ENCODE measurements around the gene TOMM7. TPM values are rescaled to one million over a fixed set of nuclear protein-coding genes. Genes with fewer than 3 reads are reported as not detected.

Gene TOMM7
- polyA plus RNA-seq, 1 of the 3 experiments (the other 2 are of a cell fraction) = 546 TPM

DNA sequence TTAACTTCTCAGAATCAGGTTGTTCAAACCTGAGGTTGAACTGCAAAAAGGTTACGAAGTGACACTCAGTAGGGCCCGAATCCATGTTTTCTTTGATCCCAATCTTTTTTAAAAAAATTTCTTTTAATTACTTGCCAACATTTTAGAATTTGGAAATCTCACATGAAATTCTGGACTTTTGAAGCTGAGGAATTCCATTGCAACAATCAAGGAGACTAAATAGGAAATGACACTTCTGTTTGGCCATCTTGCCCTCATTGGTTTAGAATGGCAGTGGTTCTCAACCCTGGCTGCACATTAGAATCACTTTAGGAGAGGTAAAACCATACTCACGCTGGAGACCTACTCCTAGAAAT, 471 bp upstream of the TOMM7 start:
- peak overlapping the region in 1 of 2 experiments; percentile 7; a peak in 1 of 4 replicates for H3K27ac ChIP-seq (ENCODE audit: low read depth in 2 of 2, low read length in 1 of 2)

More for the DNA sequence above, 471 bp upstream of the TOMM7 start:
- Histone ChIP-seq H3K9ac (peak overlapping the region; percentile 86; the same call in 1 of the 2 replicates), H3K9me2 (no peaks in the 10 kb centered on the region), H2AFZ (ENCODE audit: low read depth) (peak overlapping the region; percentile 100), H3F3A (replicated peaks; ENCODE audit: insufficient read depth) (no peaks in the 10 kb centered on the region), H3K36me3 (replicated peaks in 1 of 2; ENCODE audit: control insufficient read depth in 1 of 2, insufficient read depth in 2 of 2, low read length in 1 of 2) (no peaks in the 10 kb centered on the region), H3K4me1 (ENCODE audit: control insufficient read depth in 1 of 2, insufficient read depth in 2 of 2, low read depth in 1 of 2, low read length in 1 of 2) (peaks cover 5 to 7% of the 10 kb centered on the region in 2 experiments; a peak in 2 of 4 replicates), H4K20me1 (ENCODE audit: insufficient read depth) (no peaks in the 10 kb centered on the region), H3K9me3 (no peaks in the 10 kb centered on the region), H3K4me3 (ENCODE audit: low read depth in 2 of 2, low read length in 1 of 2) (peak overlapping the region; percentile 85 to 92), H3K27me3 (ENCODE audit: insufficient read depth) (no peaks in the 10 kb centered on the region; the same call in 1 of the 2 replicates), H3K4me2 (peak overlapping the region; percentile 88), H3K79me2 (ENCODE audit: insufficient read depth) (peaks cover 33% of the 10 kb centered on the region)
- POLR2A ChIA-PET = interaction anchor here (1.2 kb wide), 1 partner anchor 13 kb away, joined by 6 read pairs; no protein-coding TSS in a partner anchor
- WGBS (ENCODE audit: low lambda C conversion rate) = 40% methylated on average over 3 of the region's 3 CpGs
- CTCF ChIA-PET = interaction anchor here (0.7 to 1.2 kb wide), 5 partner anchors 34 to 232 kb away, joined by 3 to 5 read pairs (median 3); no protein-coding TSS in a partner anchor
- no peak for DNase-seq
- TF ChIP-seq, protein P1, sequence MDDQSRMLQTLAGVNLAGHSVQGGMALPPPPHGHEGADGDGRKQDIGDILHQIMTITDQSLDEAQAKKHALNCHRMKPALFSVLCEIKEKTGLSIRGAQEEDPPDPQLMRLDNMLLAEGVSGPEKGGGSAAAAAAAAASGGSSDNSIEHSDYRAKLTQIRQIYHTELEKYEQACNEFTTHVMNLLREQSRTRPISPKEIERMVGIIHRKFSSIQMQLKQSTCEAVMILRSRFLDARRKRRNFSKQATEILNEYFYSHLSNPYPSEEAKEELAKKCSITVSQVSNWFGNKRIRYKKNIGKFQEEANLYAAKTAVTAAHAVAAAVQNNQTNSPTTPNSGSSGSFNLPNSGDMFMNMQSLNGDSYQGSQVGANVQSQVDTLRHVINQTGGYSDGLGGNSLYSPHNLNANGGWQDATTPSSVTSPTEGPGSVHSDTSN (IDR thresholded peaks at IDR 0.05) = no peak
- TF ChIP-seq, protein P2, sequence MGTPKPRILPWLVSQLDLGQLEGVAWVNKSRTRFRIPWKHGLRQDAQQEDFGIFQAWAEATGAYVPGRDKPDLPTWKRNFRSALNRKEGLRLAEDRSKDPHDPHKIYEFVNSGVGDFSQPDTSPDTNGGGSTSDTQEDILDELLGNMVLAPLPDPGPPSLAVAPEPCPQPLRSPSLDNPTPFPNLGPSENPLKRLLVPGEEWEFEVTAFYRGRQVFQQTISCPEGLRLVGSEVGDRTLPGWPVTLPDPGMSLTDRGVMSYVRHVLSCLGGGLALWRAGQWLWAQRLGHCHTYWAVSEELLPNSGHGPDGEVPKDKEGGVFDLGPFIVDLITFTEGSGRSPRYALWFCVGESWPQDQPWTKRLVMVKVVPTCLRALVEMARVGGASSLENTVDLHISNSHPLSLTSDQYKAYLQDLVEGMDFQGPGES (IDR thresholded peaks at IDR 0.05; ENCODE audit: low read depth, low read length) = no peak
- TF ChIP-seq, protein P3, sequence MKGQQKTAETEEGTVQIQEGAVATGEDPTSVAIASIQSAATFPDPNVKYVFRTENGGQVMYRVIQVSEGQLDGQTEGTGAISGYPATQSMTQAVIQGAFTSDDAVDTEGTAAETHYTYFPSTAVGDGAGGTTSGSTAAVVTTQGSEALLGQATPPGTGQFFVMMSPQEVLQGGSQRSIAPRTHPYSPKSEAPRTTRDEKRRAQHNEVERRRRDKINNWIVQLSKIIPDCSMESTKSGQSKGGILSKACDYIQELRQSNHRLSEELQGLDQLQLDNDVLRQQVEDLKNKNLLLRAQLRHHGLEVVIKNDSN (IDR thresholded peaks at IDR 0.05; ENCODE audit: borderline replicate concordance, low read depth) = no peak
- no peak for TF ChIP-seq POLR2AphosphoS5 (IDR thresholded peaks at IDR 0.05; ENCODE audit: low read depth, low read length)
- TF ChIP-seq, protein P4, sequence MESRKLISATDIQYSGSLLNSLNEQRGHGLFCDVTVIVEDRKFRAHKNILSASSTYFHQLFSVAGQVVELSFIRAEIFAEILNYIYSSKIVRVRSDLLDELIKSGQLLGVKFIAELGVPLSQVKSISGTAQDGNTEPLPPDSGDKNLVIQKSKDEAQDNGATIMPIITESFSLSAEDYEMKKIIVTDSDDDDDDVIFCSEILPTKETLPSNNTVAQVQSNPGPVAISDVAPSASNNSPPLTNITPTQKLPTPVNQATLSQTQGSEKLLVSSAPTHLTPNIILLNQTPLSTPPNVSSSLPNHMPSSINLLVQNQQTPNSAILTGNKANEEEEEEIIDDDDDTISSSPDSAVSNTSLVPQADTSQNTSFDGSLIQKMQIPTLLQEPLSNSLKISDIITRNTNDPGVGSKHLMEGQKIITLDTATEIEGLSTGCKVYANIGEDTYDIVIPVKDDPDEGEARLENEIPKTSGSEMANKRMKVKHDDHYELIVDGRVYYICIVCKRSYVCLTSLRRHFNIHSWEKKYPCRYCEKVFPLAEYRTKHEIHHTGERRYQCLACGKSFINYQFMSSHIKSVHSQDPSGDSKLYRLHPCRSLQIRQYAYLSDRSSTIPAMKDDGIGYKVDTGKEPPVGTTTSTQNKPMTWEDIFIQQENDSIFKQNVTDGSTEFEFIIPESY (IDR thresholded peaks at IDR 0.05; ENCODE audit: borderline replicate concordance, low read depth) = no peak
- TF ChIP-seq GATA2 (CRISPR knock-in tag; IDR thresholded peaks at IDR 0.05) = no peak
- TF ChIP-seq TAF1 (IDR thresholded peaks at IDR 0.05; ENCODE audit: borderline replicate concordance, low read depth, low read length) = no peak
- TF ChIP-seq GABPA (IDR thresholded peaks at IDR 0.05; ENCODE audit: low read depth) = no peak
- no peak for TF ChIP-seq EZH2phosphoT487 (IDR thresholded peaks at IDR 0.05; ENCODE audit: borderline replicate concordance, low read depth)
- no peak for TF ChIP-seq YY1 (IDR thresholded peaks at IDR 0.05; ENCODE audit: low read depth)
